Common myeloid progenitor, CD34-positive (primary cell): Measurements from ENCODE around the gene IL1RL2.

Experiments
- CTCF ChIA-PET: fragments of 350-600 bp; sonication (Branson Sonifier 250); formaldehyde crosslinking; loops from one replicate; lab custom pipeline; 2021; ENCODE audit warnings: antibody characterized with exemption; lab: Charles Lee
- POLR2A ChIA-PET: fragments of 350-600 bp; sonication (Branson Sonifier 250); formaldehyde crosslinking; loops from one replicate; lab custom pipeline; 2021; ENCODE audit warnings: antibody characterized with exemption; lab: Charles Lee
- DNase-seq, 3 donors: peaks; one replicate each; pipeline versions ENCODE4 v3.0.0 to v3.0.0-alpha.2; 2013
- H3K27ac ChIP-seq, 2 experiments: 1 replicate in 1 of 2; 2 replicates in 1 of 2; pipeline ENCODE4 v1.7.0; 2013; ENCODE audit warnings: inconsistent platforms in 2 of 2, low read length in 2 of 2, mild to moderate bottlenecking in 2 of 2, low read depth in 1 of 2, moderate library complexity in 1 of 2; ENCODE audit not compliant: severe bottlenecking in 2 of 2, insufficient read depth in 1 of 2, poor library complexity in 1 of 2
- H3K27me3 ChIP-seq, 5 experiments: replicated peaks in 2 of 5; 1 replicate in 3 of 5; 2 replicates in 2 of 5; pipeline versions ENCODE4 v1.6.1 to v1.7.0; 2013; ENCODE audit warnings: low read length in 4 of 5, mild to moderate bottlenecking in 2 of 5, moderate library complexity in 2 of 5, inconsistent platforms in 1 of 5; ENCODE audit not compliant: insufficient read depth in 5 of 5, control insufficient read depth in 4 of 5
- H3K36me3 ChIP-seq, 4 experiments: 1 replicate in 2 of 4; 2 replicates in 2 of 4; pipeline versions ENCODE4 v1.6.1 to v1.7.0; 2013; ENCODE audit warnings: low read length in 3 of 4, control low read depth in 1 of 4, mild to moderate bottlenecking in 1 of 4; ENCODE audit not compliant: control insufficient read depth in 4 of 4, insufficient read depth in 4 of 4
- H3K4me1 ChIP-seq, 4 experiments: 1 replicate in 3 of 4; 2 replicates in 1 of 4; pipeline versions ENCODE4 v1.6.1 to v1.7.1; 2013; ENCODE audit warnings: low read length in 3 of 4, mild to moderate bottlenecking in 3 of 4, control low read depth in 1 of 4, inconsistent platforms in 1 of 4, moderate library complexity in 1 of 4; ENCODE audit not compliant: control insufficient read depth in 4 of 4, insufficient read depth in 4 of 4; ENCODE audit errors: control extremely low read depth in 1 of 4
- H3K4me3 ChIP-seq, 7 experiments: 1 replicate in 4 of 7; 2 replicates in 3 of 7; pipeline versions ENCODE4 v1.5.1 to v1.7.0; 2013; ENCODE audit warnings: mild to moderate bottlenecking in 7 of 7, low read length in 6 of 7, moderate library complexity in 6 of 7, inconsistent platforms in 2 of 7, low read depth in 2 of 7, control low read depth in 1 of 7; ENCODE audit not compliant: insufficient read depth in 4 of 7, control insufficient read depth in 1 of 7; ENCODE audit errors: extremely low read depth in 1 of 7
- H3K9me3 ChIP-seq, 5 experiments: 1 replicate in 4 of 5; 2 replicates in 1 of 5; pipeline versions ENCODE4 v1.6.1 to v1.7.1; 2013; ENCODE audit warnings: low read length in 4 of 5, mild to moderate bottlenecking in 2 of 5, inconsistent platforms in 1 of 5, low read depth in 1 of 5, moderate library complexity in 1 of 5; ENCODE audit not compliant: control insufficient read depth in 4 of 5, insufficient read depth in 2 of 5; ENCODE audit errors: control extremely low read depth in 1 of 5
- WGBS: methylation state at CpG from one replicate; pipeline ENCODE4 v1.1.5; 2013; ENCODE audit not compliant: insufficient coverage; 5-methylcytosine and 5-hydroxymethylcytosine counted together

IL1RL2 gene

DNA sequence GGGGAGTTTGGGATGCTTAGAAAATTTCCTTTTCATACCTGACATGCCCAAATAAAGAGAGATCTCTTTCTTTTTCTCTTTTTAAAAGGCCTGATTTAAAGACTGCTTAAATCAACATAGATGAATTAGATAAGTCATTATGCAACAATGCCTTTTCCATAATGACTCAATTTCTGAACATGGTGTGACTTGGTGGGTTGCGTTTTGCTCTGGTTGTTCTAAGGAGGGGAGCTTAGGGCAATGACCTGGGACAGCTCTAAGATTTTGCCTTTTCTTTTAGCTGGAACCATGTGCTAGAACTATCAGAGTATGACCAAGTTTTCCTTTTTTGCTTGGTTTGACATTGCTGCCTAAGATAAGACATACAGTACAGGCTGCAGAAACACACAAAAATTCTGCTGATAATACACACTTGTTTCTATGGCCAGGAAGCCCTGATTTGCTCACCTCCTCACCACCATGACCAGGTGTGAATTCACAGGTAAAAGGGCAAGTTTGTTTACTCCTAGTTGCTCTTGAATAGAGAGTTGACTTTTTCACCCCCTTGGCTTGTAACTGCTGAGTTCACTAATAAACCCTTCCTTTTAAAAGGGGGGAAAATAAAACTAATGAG lies 66.4 kb downstream of the IL1RL2 start:
- no peak overlapping the region for H3K4me3 ChIP-seq
- H3K27ac ChIP-seq = no peak overlapping the region
- WGBS = 100% methylated on average over 1 of the region's 1 CpG
- no peak for DNase-seq
- ChIA-PET POLR2A (no interaction called here), CTCF (interaction anchor here (1.1 to 4.9 kb wide), 12 partner anchors 12 to 199 kb away, joined by 3 to 82 read pairs (median 4); partner anchors contain the start of gene IL18R1)
- no peaks in the 10 kb centered on the region for H3K36me3 ChIP-seq
- H3K9me3 ChIP-seq = no peaks in the 10 kb centered on the region
- peaks cover 0 to 9% (median 6%) of the 10 kb centered on the region in 4 experiments for H3K4me1 ChIP-seq
- peaks cover 0 to 8% (median 0%) of the 10 kb centered on the region in 5 experiments for H3K27me3 ChIP-seq

DNA sequence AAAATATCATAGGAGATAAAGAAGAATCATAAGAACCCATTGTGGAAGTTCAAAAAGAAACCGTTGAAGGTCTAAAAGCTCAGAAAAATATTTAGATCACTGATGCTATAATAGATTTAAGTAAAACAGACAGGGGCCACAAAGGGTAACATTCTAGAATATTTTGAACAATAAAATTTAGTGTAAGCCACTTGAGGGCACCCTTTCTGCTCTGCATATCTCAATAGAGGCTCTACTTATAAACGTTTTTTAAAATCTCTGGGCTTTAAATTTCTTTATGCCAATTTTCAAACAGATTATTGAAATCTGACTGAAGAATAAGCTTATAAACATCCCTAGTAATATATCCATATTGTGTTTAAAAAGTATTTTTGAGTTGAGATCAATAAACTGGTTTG lies 66.9 kb downstream of the IL1RL2 start:
- no peaks in the 10 kb centered on the region for H3K9me3 ChIP-seq

DNA sequence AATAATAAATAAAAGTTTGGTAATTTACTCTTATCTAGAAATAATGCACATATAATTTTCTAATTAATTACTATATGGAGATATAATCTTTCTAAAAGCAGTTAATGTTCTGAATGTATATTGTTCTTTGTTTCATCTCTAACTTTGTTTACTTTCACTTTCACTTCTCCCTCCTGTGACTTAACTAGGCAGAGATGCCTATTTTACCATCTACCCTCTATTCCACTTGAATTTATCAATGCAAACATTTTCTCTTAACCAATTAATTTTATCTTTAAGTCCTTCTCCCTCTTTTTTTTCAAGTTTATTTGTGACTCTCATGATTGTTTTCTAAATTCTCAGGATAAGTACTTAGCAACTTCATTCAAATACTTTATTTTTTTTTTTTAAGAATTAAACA lies 69.5 kb downstream of the IL1RL2 start:
- no peaks in the 10 kb centered on the region for H3K9me3 ChIP-seq
- peak; percentile 22 to 71 (median 54) for DNase-seq
- H3K4me3 ChIP-seq = no peak overlapping the region
- no peaks in the 10 kb centered on the region for H3K27me3 ChIP-seq
- POLR2A ChIA-PET = no interaction called here
- H3K36me3 ChIP-seq = no peaks in the 10 kb centered on the region
- CTCF ChIA-PET = interaction anchor here (1.6 kb wide), 1 partner anchor 16 kb away, joined by 5 read pairs; no protein-coding TSS in a partner anchor
- H3K27ac ChIP-seq = no peak overlapping the region
- H3K4me1 ChIP-seq = peaks cover 0 to 3% (median 2%) of the 10 kb centered on the region in 4 experiments

More for the DNA sequence above, 66.9 kb downstream of the IL1RL2 start:
- WGBS = no CpG with 5 or more reads among the region's 2 CpGs
- H3K36me3 ChIP-seq = no peaks in the 10 kb centered on the region
- no peak overlapping the region for H3K27ac ChIP-seq
- H3K4me3 ChIP-seq = no peak overlapping the region
- peaks cover 0 to 9% (median 6%) of the 10 kb centered on the region in 4 experiments for H3K4me1 ChIP-seq
- ChIA-PET POLR2A (no interaction called here), CTCF (interaction anchor here (1.1 to 4.9 kb wide), 10 partner anchors 13 to 198 kb away, joined by 3 to 82 read pairs (median 4); partner anchors contain the start of gene IL18R1)
- H3K27me3 ChIP-seq = peaks cover 0 to 8% (median 0%) of the 10 kb centered on the region in 5 experiments
- peak in 2 of 3 donors; percentile 29 to 39 for DNase-seq

GRCh38 chr2:102256874-102257462 lies 70.1 kb downstream of the IL1RL2 start:
- DNase-seq = no peak
- no peaks in the 10 kb centered on the region for H3K27me3 ChIP-seq
- no peaks in the 10 kb centered on the region for H3K9me3 ChIP-seq
- no peak overlapping the region for H3K27ac ChIP-seq
- ChIA-PET CTCF (interaction anchor here (1.4 to 1.6 kb wide), 2 partner anchors 16 to 101 kb away, joined by 5 read pairs; no protein-coding TSS in a partner anchor), POLR2A (no interaction called here)
- 90% methylated on average over 5 of the region's 5 CpGs for WGBS
- peaks cover 0 to 2% (median 0%) of the 10 kb centered on the region in 4 experiments for H3K4me1 ChIP-seq
- H3K4me3 ChIP-seq = no peak overlapping the region
- no peaks in the 10 kb centered on the region for H3K36me3 ChIP-seq

GRCh38 chr2:102258025-102258385 lies 71.2 kb downstream of the IL1RL2 start:
- 92% methylated on average over 2 of the region's 2 CpGs for WGBS
- CTCF ChIA-PET = interaction anchor here (0.6 to 1.4 kb wide), 2 partner anchors 19 to 100 kb away, joined by 3 to 5 read pairs; no protein-coding TSS in a partner anchor
- no peaks in the 10 kb centered on the region for H3K27me3 ChIP-seq
- no peaks in the 10 kb centered on the region for H3K9me3 ChIP-seq
- H3K4me1 ChIP-seq = peaks cover 0 to 2% (median 0%) of the 10 kb centered on the region in 4 experiments
- no peak for DNase-seq
- no peaks in the 10 kb centered on the region for H3K36me3 ChIP-seq
- no peak overlapping the region for H3K27ac ChIP-seq
- no peak overlapping the region for H3K4me3 ChIP-seq
- POLR2A ChIA-PET = no interaction called here

DNA sequence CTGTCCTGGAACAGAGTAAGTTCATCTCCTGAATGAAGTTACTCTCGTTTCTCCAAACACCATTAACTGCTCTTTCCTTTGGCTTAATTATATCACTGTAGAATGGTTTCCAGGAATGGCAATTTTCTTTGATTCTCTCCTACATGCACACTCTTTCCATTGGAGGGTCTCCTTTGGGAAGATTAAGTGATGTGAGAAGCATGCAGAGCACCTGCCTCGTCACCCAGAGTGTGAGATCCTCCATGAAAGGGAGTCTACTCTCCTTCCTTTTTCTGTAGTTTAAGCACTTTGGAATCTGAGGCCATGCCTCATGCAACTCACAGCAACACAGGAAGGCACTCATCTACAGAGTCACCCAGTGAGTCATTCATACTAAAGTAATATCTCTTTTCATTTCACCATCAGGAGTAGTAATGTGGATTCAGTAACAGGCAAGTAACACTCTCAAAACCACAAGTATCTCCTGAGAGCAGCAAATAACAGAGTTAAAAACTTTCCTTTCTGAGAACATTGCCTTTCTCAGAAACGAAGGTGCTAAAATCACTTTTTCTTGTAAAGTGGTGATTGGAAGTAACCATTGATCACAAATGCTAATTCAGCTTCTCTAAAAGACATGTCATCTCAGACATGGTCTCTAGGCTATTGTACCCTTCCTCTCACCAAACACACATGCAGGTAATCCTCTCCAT lies 71.7 kb downstream of the IL1RL2 start:
- peaks cover 0 to 2% (median 0%) of the 10 kb centered on the region in 4 experiments for H3K4me1 ChIP-seq
- ChIA-PET POLR2A (no interaction called here), CTCF (interaction anchor here (0.6 kb wide), 1 partner anchor 18 kb away, joined by 3 read pairs; no protein-coding TSS in a partner anchor)
- H3K4me3 ChIP-seq = no peak overlapping the region
- H3K9me3 ChIP-seq = no peaks in the 10 kb centered on the region
- H3K27ac ChIP-seq = no peak overlapping the region
- H3K27me3 ChIP-seq = no peaks in the 10 kb centered on the region
- no CpG with 5 or more reads among the region's 3 CpGs for WGBS
- DNase-seq = peak in 2 of 3 donors; percentile 54 to 61
- no peaks in the 10 kb centered on the region for H3K36me3 ChIP-seq
